Erythroblast (primary cell): Measurements from ENCODE around the gene C2CD4C.

Experiments used
- DNase-seq, 2 experiments: peaks; one replicate each; lab custom pipeline; 2025; lab: John Stamatoyannopoulos, UW
- GATA1 ChIP-seq: IDR thresholded peaks from 2 replicates; pipeline ENCODE4 v1.6.1; 2011; ENCODE audit warnings: low read depth, mild to moderate bottlenecking, control low read depth, low read length, moderate library complexity
- POLR2A ChIP-seq: IDR thresholded peaks from 2 replicates; pipeline ENCODE4 v1.6.1; 2011; ENCODE audit warnings: mild to moderate bottlenecking, low read length

The C2CD4C gene

GRCh38 chr19:444677-445210 is 35.8 kb upstream of the C2CD4C start:
- TF ChIP-seq POLR2A: no peak
- no peak for TF ChIP-seq GATA1
- no peak for DNase-seq

GRCh38 chr19:443005-443404 is 34.1 kb upstream of the C2CD4C start:
- DNase-seq: no peak
- TF ChIP-seq POLR2A: no peak
- TF ChIP-seq GATA1: no peak

GRCh38 chr19:442085-442484 is 33.1 kb upstream of the C2CD4C start:
- DNase-seq: no peak

GRCh38 chr19:441213-441836 is 32.4 kb upstream of the C2CD4C start:
- DNase-seq: no peak
- no peak for TF ChIP-seq POLR2A
- no peak for TF ChIP-seq GATA1

More at GRCh38 chr19:442085-442484, 33.1 kb upstream of the C2CD4C start:
- TF ChIP-seq GATA1 (no peak), POLR2A (no peak)

- TF ChIP-seq GATA1 (no peak), POLR2A (no peak)
- DNase-seq: no peak
Observed at GRCh38 chr19:440391-441212, 31.7 kb upstream of the C2CD4C start.

GRCh38 chr19:439167-439900 is 30.4 kb upstream of the C2CD4C start:
- DNase-seq: no peak
- no peak for TF ChIP-seq GATA1
- no peak for TF ChIP-seq POLR2A

GRCh38 chr19:438416-438958 is 29.5 kb upstream of the C2CD4C start:
- TF ChIP-seq POLR2A (no peak), GATA1 (no peak)
- DNase-seq: no peak

- TF ChIP-seq POLR2A: no peak
- no peak for TF ChIP-seq GATA1
- DNase-seq: no peak
Observed at GRCh38 chr19:437041-437440, 28.1 kb upstream of the C2CD4C start.

- no peak for TF ChIP-seq GATA1
- TF ChIP-seq POLR2A: no peak
Observed at GRCh38 chr19:436413-436950, 27.5 kb upstream of the C2CD4C start.

GRCh38 chr19:435707-436412 is 26.9 kb upstream of the C2CD4C start:
- no peak for DNase-seq

More at GRCh38 chr19:436413-436950, 27.5 kb upstream of the C2CD4C start:
- no peak for DNase-seq

GRCh38 chr19:435056-435706 is 26.2 kb upstream of the C2CD4C start:
- TF ChIP-seq POLR2A: no peak
- TF ChIP-seq GATA1: no peak
- DNase-seq: no peak

More at GRCh38 chr19:435707-436412, 26.9 kb upstream of the C2CD4C start:
- TF ChIP-seq GATA1: no peak
